Fibroblast of peridontal ligament (primary cell): ENCODE data around the gene CCM2.

Experiments used
- DNase-seq: peaks from one replicate; pipeline ENCODE4 v3.0.0-alpha.2; 2010; ENCODE audit errors: extremely low read depth

Gene CCM2

GRCh38 chr7:45080958-45081669 is 81.1 kb downstream of the CCM2 start:
- DNase-seq, result no peak

- DNase-seq, result no peak
Observed at GRCh38 chr7:45081670-45081974, 81.6 kb downstream of the CCM2 start.

- no peak for DNase-seq
Observed at GRCh38 chr7:45082031-45082830, 82.2 kb downstream of the CCM2 start.

- DNase-seq, result no peak
Observed at GRCh38 chr7:45082831-45083331, 82.9 kb downstream of the CCM2 start.

- no peak for DNase-seq
Observed at GRCh38 chr7:45084336-45084735, 84.3 kb downstream of the CCM2 start.

- no peak for DNase-seq
Observed at GRCh38 chr7:45084901-45085618, 85.1 kb downstream of the CCM2 start.

GRCh38 chr7:45085619-45086200 is 85.7 kb downstream of the CCM2 start:
- DNase-seq, result no peak

GRCh38 chr7:45086331-45087065 is 86.5 kb downstream of the CCM2 start:
- no peak for DNase-seq

GRCh38 chr7:45087301-45088145 is 87.5 kb downstream of the CCM2 start:
- DNase-seq, result no peak

- DNase-seq, result no peak
Observed at GRCh38 chr7:45088146-45088701, 88.2 kb downstream of the CCM2 start.

- DNase-seq, result peak; percentile 36
Observed at GRCh38 chr7:45088821-45089340, 88.9 kb downstream of the CCM2 start, which contains the start of gene NACAD. NACAD (minus strand) TSS chr7:45088969; CDS start chr7:45088894, 75 bp downstream.

- DNase-seq, result peak; percentile 34
Observed at GRCh38 chr7:45089341-45089891, 89.4 kb downstream of the CCM2 start.

GRCh38 chr7:45092100-45092930 is 92.3 kb downstream of the CCM2 start:
- peak; percentile 52 for DNase-seq

GRCh38 chr7:45092931-45093235 is 92.9 kb downstream of the CCM2 start:
- DNase-seq, result no peak

GRCh38 chr7:45098983-45099839 is 99.2 kb downstream of the CCM2 start:
- no peak for DNase-seq

GRCh38 chr7:45099891-45100760 is 100.1 kb downstream of the CCM2 start:
- DNase-seq, result no peak
